ENCODE results near the gene SUSD1. TPM values are rescaled to one million over a fixed set of nuclear protein-coding genes. Genes with fewer than 3 reads are reported as not detected.

The SUSD1 gene
- total RNA-seq, 1 donor from 2014 or later, result 13.0 TPM

DNA sequence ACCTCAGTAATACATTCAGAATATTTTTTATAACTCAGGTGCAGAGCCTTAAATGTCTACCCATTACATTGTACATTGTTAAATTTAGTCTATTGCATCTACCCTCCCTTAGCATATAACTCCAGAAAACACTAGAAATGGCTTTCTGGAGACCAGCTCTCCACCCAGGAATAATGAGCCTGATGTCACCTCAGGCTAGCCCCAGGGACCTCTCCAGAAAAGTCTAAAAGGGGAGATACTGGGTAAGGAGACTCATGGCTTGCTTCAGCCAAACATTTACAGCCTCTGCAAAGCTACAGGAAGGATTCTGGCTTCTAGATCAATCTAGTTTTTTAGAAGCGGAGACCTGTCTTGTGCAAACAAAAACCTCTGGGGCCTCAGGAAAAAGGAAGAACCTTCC is 13.8 kb upstream of the SUSD1 start:
- H3K9me3 ChIP-seq, result no peaks in the 10 kb centered on the region
- no peaks in the 10 kb centered on the region for H3K27me3 ChIP-seq
- DNase-seq (ENCODE audit: low spot score in 2 of 2), result no peak
- H3K27ac ChIP-seq, result no peak overlapping the region
- intact Hi-C loops (cut with DNase I), result no loop called here
- H3K4me1 ChIP-seq, result no peaks in the 10 kb centered on the region
- H3K36me3 ChIP-seq, result no peaks in the 10 kb centered on the region
- TF ChIP-seq, protein P1, sequence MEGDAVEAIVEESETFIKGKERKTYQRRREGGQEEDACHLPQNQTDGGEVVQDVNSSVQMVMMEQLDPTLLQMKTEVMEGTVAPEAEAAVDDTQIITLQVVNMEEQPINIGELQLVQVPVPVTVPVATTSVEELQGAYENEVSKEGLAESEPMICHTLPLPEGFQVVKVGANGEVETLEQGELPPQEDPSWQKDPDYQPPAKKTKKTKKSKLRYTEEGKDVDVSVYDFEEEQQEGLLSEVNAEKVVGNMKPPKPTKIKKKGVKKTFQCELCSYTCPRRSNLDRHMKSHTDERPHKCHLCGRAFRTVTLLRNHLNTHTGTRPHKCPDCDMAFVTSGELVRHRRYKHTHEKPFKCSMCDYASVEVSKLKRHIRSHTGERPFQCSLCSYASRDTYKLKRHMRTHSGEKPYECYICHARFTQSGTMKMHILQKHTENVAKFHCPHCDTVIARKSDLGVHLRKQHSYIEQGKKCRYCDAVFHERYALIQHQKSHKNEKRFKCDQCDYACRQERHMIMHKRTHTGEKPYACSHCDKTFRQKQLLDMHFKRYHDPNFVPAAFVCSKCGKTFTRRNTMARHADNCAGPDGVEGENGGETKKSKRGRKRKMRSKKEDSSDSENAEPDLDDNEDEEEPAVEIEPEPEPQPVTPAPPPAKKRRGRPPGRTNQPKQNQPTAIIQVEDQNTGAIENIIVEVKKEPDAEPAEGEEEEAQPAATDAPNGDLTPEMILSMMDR (IDR thresholded peaks at IDR 0.05), result no peak
- H3K4me3 ChIP-seq, result no peak overlapping the region

DNA sequence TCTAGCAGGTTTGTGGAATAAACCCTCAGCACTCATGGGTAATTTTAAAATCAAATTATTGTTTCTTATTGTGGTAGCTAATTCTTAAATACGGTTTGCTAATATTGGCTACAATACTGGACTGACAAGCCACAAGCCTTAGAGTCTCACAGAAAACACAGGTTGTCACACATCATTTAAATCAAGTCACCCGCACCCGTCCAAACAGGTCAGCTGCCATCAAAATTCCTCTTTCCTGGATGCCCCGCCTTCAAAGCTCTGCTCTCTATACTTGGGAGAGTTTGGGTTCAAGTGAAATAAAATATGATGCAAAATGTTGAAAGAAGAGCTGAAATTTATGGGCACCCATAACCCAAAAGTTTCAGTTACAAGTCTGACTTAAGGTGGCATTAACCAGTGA is 12.3 kb upstream of the SUSD1 start:
- H3K4me3 ChIP-seq, result no peak overlapping the region
- no peaks in the 10 kb centered on the region for H3K9me3 ChIP-seq
- no peak for DNase-seq (ENCODE audit: low spot score in 2 of 2)
- H3K27ac ChIP-seq, result no peak overlapping the region
- TF ChIP-seq, protein P1 (IDR thresholded peaks at IDR 0.05), result no peak
- intact Hi-C loops (cut with DNase I), result no loop called here
- no peaks in the 10 kb centered on the region for H3K27me3 ChIP-seq
- H3K36me3 ChIP-seq, result no peaks in the 10 kb centered on the region
- H3K4me1 ChIP-seq, result no peaks in the 10 kb centered on the region

DNA sequence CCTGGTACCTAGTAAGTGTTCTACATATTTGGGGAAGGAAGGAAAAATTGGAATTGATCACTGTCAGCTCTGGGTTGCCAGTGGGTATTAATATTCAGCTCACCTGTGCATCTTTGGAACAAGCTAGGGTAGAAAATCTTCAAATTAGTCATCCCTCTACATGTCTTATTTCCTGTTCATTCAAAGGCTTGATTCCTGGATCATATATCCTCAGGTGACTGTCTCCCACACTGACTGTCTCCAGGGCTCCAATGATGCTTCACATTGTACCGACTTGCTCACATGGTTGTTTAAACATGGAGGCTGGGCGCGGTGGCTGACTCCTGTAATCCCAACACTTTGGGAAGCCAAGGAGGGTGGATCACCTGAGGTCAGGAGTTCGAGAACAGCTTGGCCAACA is 11.6 kb upstream of the SUSD1 start:
- H3K27me3 ChIP-seq, result no peaks in the 10 kb centered on the region
- no peak overlapping the region for H3K4me3 ChIP-seq
- H3K4me1 ChIP-seq, result no peaks in the 10 kb centered on the region
- no peak overlapping the region for H3K27ac ChIP-seq
- H3K9me3 ChIP-seq, result no peaks in the 10 kb centered on the region
- TF ChIP-seq, protein P1 (IDR thresholded peaks at IDR 0.05), result no peak
- H3K36me3 ChIP-seq, result no peaks in the 10 kb centered on the region
- no peak for DNase-seq (ENCODE audit: low spot score in 2 of 2)
- intact Hi-C loops (cut with DNase I), result no loop called here

DNA sequence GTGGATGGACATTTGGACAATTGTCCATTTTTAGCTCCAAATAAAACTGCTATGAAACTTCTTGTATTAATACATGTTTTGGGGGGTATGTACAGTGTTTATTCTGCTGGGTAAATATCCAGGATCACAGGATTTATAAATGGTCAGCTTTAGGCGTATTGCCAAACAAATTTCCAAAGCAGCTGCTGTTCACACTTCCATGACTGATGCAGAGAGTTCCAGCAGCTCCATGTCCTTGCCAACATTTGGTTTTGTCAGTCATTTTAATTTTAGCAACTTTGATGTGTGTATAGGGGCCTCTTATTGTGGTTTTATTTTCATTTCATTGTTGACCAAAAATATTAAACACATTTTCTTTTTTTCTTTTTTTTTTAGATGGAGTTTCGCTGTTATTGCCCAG is 9.8 kb upstream of the SUSD1 start:
- no peak for DNase-seq (ENCODE audit: low spot score in 2 of 2)
- Histone ChIP-seq H3K4me1 (no peaks in the 10 kb centered on the region), H3K27me3 (no peaks in the 10 kb centered on the region), H3K36me3 (no peaks in the 10 kb centered on the region), H3K27ac (no peak overlapping the region), H3K4me3 (no peak overlapping the region), H3K9me3 (no peaks in the 10 kb centered on the region)
- TF ChIP-seq, protein P1 (IDR thresholded peaks at IDR 0.05), result no peak
- intact Hi-C loops (cut with DNase I), result no loop called here

DNA sequence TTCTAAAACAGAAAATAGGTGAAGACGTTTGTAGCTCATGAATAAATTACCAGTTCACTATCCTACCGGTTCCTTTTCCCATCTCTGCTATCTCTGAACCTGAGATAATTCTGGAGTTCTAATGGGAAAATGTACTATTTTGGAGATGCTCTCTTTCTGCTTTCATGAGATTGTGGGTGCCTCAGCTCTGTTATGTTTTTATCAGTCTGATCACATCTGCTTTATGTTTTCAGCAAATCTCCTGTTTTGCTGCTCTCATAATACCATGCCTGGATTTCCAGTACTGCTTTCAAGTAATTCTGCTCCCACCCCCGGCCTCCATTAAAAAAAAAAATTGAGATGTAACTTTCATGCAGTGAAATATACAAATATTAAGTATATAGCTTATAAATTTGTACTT is 9.1 kb upstream of the SUSD1 start:
- H3K4me1 ChIP-seq, result no peaks in the 10 kb centered on the region
- H3K27me3 ChIP-seq, result no peaks in the 10 kb centered on the region
- no peak for DNase-seq (ENCODE audit: low spot score in 2 of 2)
- H3K4me3 ChIP-seq, result no peak overlapping the region
- no peak overlapping the region for H3K27ac ChIP-seq
- intact Hi-C loops (cut with DNase I), result no loop called here
- H3K36me3 ChIP-seq, result no peaks in the 10 kb centered on the region
- TF ChIP-seq, protein P1 (IDR thresholded peaks at IDR 0.05), result no peak
- H3K9me3 ChIP-seq, result no peaks in the 10 kb centered on the region

DNA sequence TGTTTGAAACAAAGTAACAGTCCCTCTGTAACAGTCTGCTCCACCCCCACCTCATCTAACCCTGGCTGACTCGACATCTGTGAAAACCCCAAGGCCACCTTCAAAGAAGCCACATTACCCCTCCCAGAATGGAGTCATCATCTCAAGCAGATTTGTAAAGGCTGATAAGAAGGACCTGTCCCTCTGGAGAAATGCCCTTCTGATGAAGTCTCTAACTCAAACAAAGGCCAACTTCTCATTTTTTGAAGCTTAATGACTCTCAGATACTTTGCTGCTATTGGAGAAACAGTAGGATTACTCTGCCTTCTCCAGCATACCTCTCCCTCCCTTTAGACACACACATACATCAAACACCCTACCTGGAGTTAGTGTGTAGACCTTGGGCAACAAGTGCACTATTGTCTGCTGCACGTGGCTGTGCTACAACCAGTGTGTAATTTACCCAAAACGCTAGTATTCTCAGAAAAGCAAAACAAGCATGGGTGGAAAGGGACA is 5.3 kb upstream of the SUSD1 start:
- DNase-seq (ENCODE audit: low spot score in 2 of 2), result no peak
- Histone ChIP-seq H3K4me1 (no peaks in the 10 kb centered on the region), H3K27me3 (no peaks in the 10 kb centered on the region), H3K4me3 (no peak overlapping the region), H3K36me3 (no peaks in the 10 kb centered on the region), H3K9me3 (no peaks in the 10 kb centered on the region), H3K27ac (no peak overlapping the region)
- TF ChIP-seq, protein P1 (IDR thresholded peaks at IDR 0.05), result no peak
- intact Hi-C loops (cut with DNase I), result no loop called here

Data from ascending aorta (tissue), 2 donors.